NCI-H345 treated with DMSO at 0.1 percent for 48 hours (cell line): ENCODE measurements around the gene RALGAPA2.

ENCODE experiments used
- DNase-seq: peaks from one replicate; lab custom pipeline; 2025; ENCODE audit not compliant: unreplicated experiment; lab: John Stamatoyannopoulos, UW

The RALGAPA2 gene

GRCh38 chr20:20499439-20499838 lies 213.0 kb downstream of the RALGAPA2 start:
- no peak for DNase-seq

- no peak for DNase-seq
Observed at GRCh38 chr20:20498076-20498861, 214.2 kb downstream of the RALGAPA2 start.

- no peak for DNase-seq
Observed at GRCh38 chr20:20497242-20497978, 215.0 kb downstream of the RALGAPA2 start.

- no peak for DNase-seq
Observed at GRCh38 chr20:20495729-20496503, 216.5 kb downstream of the RALGAPA2 start.

GRCh38 chr20:20493701-20494100 lies 218.7 kb downstream of the RALGAPA2 start:
- no peak for DNase-seq

- DNase-seq: no peak
Observed at GRCh38 chr20:20492521-20493332, 219.7 kb downstream of the RALGAPA2 start.

GRCh38 chr20:20491784-20492264 lies 220.6 kb downstream of the RALGAPA2 start:
- DNase-seq: no peak

GRCh38 chr20:20491110-20491783 lies 221.2 kb downstream of the RALGAPA2 start:
- no peak for DNase-seq

GRCh38 chr20:20490673-20491072 lies 221.8 kb downstream of the RALGAPA2 start:
- no peak for DNase-seq

GRCh38 chr20:20489648-20490341 lies 222.6 kb downstream of the RALGAPA2 start:
- no peak for DNase-seq

- DNase-seq: no peak
Observed at GRCh38 chr20:20489054-20489453, 223.4 kb downstream of the RALGAPA2 start.

GRCh38 chr20:20488388-20488787 lies 224.1 kb downstream of the RALGAPA2 start:
- DNase-seq: no peak

GRCh38 chr20:20487811-20488210 lies 224.6 kb downstream of the RALGAPA2 start:
- DNase-seq: no peak

- no peak for DNase-seq
Observed at GRCh38 chr20:20483328-20483727, 229.1 kb downstream of the RALGAPA2 start.

GRCh38 chr20:20482453-20482852 lies 230.0 kb downstream of the RALGAPA2 start:
- DNase-seq: no peak

GRCh38 chr20:20480689-20481088 lies 231.8 kb downstream of the RALGAPA2 start:
- DNase-seq: no peak

- no peak for DNase-seq
Observed at GRCh38 chr20:20480126-20480525, 232.3 kb downstream of the RALGAPA2 start.

- no peak for DNase-seq
Observed at GRCh38 chr20:20477444-20478041, 234.9 kb downstream of the RALGAPA2 start.

GRCh38 chr20:20476504-20476903 lies 235.9 kb downstream of the RALGAPA2 start:
- no peak for DNase-seq
